Measurements from ENCODE around the gene DNAJB9. TPM values are rescaled to one million over a fixed set of nuclear protein-coding genes. Genes with fewer than 3 reads are reported as not detected.
A peak's percentile ranks its signal among the peaks of the same experiment; 100 is the strongest.

Gene DNAJB9
- total RNA-seq, 1 experiment from 2014 or later: 22.0 TPM

- TSS peak; percentile 56 for BruUV-seq (replicated peaks)
- peaks cover 25% of the 10 kb centered on the region for H3K4me1 ChIP-seq
Measured at GRCh38 chr7:108525327-108525984, 44.2 kb upstream of the DNAJB9 start.

GRCh38 chr7:108525985-108526767 lies 43.5 kb upstream of the DNAJB9 start, which contains the start of gene PNPLA8:
Gene PNPLA8, minus strand, starts transcription at chr7:108526135. Its CDS starts 10,644 bp downstream, at chr7:108515491.
- no TSS peak for BruUV-seq (replicated peaks)
- Histone ChIP-seq H3K4me1 (peaks cover 25% of the 10 kb centered on the region), H3K27me3 (replicated peaks; ENCODE audit: control insufficient read depth, insufficient read depth, low read length) (no peaks in the 10 kb centered on the region), H3K36me3 (ENCODE audit: control insufficient read depth, insufficient read depth, low read length) (no peaks in the 10 kb centered on the region), H3K4me3 (ENCODE audit: low read depth, low read length) (peak within 1 kb of the TSS; percentile 74), H3K9me3 (no peaks in the 10 kb centered on the region)
- peak within 1 kb of the TSS; percentile 98 for H3K4me3 Mint-ChIP-seq (ENCODE audit: unreplicated experiment)
- ChIA-PET POLR2A (interaction anchor here (0.6 to 1.5 kb wide), 9 partner anchors 29 to 496 kb away, joined by 3 to 28 read pairs (median 5); partner anchors contain the start of genes DNAJB9 and THAP5), CTCF (interaction anchor here (1.0 to 1.2 kb wide), 3 partner anchors 8 to 43 kb away, joined by 3 to 4 read pairs (median 3); partner anchors contain the start of genes DNAJB9 and THAP5)
- H3K36me3 Mint-ChIP-seq (ENCODE audit: insufficient read depth, unreplicated experiment): peaks cover 9% of the 10 kb centered on the region
- no peaks in the 10 kb centered on the region for H3K9me3 Mint-ChIP-seq (ENCODE audit: unreplicated experiment)
- H3K4me1 Mint-ChIP-seq (ENCODE audit: low read depth, unreplicated experiment): peaks cover 36% of the 10 kb centered on the region
- DNase-seq: peak; percentile 99 to 100
- H3K27me3 Mint-ChIP-seq (ENCODE audit: insufficient read depth, unreplicated experiment): no peaks in the 10 kb centered on the region
- intact Hi-C loops (cut with micrococcal nuclease; ENCODE audit: unreplicated experiment): loop anchor here (1.0 to 10.0 kb wide), 4 partner anchors 44 to 511 kb away; no protein-coding TSS in a partner anchor
- no peak for TF ChIP-seq CTCF (IDR thresholded peaks at IDR 0.05; ENCODE audit: insufficient read depth in 1 of 2, low read depth in 1 of 2, low read length in 1 of 2, severe bottlenecking in 1 of 2, unreplicated experiment in 1 of 2)
- H3K27ac Mint-ChIP-seq (ENCODE audit: unreplicated experiment): peak within 1 kb of the TSS; percentile 91

More at GRCh38 chr7:108525327-108525984, 44.2 kb upstream of the DNAJB9 start:
- intact Hi-C loops (cut with micrococcal nuclease; ENCODE audit: unreplicated experiment): loop anchor here (10.0 kb wide), 1 partner anchor 511 kb away; no protein-coding TSS in a partner anchor
- ChIA-PET CTCF (interaction anchor here (1.0 to 1.2 kb wide), 3 partner anchors 8 to 44 kb away, joined by 3 to 4 read pairs (median 3); partner anchors contain the start of genes DNAJB9 and THAP5), POLR2A (interaction anchor here (0.6 to 1.5 kb wide), 9 partner anchors 28 to 279 kb away, joined by 3 to 28 read pairs (median 4); partner anchors contain the start of genes DNAJB9 and THAP5)
- H3K36me3 ChIP-seq (ENCODE audit: control insufficient read depth, insufficient read depth, low read length): no peaks in the 10 kb centered on the region
- no peak for TF ChIP-seq CTCF (IDR thresholded peaks at IDR 0.05; ENCODE audit: insufficient read depth in 1 of 2, low read depth in 1 of 2, low read length in 1 of 2, severe bottlenecking in 1 of 2, unreplicated experiment in 1 of 2)
- peak overlapping the region; percentile 74 for H3K4me3 ChIP-seq (ENCODE audit: low read depth, low read length)
- no peaks in the 10 kb centered on the region for H3K27me3 ChIP-seq (replicated peaks; ENCODE audit: control insufficient read depth, insufficient read depth, low read length)
- Mint-ChIP-seq H3K27ac (ENCODE audit: unreplicated experiment) (peak overlapping the region; percentile 91), H3K27me3 (ENCODE audit: insufficient read depth, unreplicated experiment) (no peaks in the 10 kb centered on the region), H3K9me3 (ENCODE audit: unreplicated experiment) (no peaks in the 10 kb centered on the region), H3K4me3 (ENCODE audit: unreplicated experiment) (peak overlapping the region; percentile 98), H3K4me1 (ENCODE audit: low read depth, unreplicated experiment) (peaks cover 38% of the 10 kb centered on the region), H3K36me3 (ENCODE audit: insufficient read depth, unreplicated experiment) (peaks cover 9% of the 10 kb centered on the region)
- H3K9me3 ChIP-seq: no peaks in the 10 kb centered on the region
- no peak for DNase-seq

- intact Hi-C loops (cut with micrococcal nuclease; ENCODE audit: unreplicated experiment): loop anchor here (1.0 to 10.0 kb wide), 4 partner anchors 44 to 512 kb away; no protein-coding TSS in a partner anchor
- peak overlapping the region; percentile 98 for H3K4me3 Mint-ChIP-seq (ENCODE audit: unreplicated experiment)
- H3K4me1 ChIP-seq: peaks cover 25% of the 10 kb centered on the region
- POLR2A ChIA-PET: interaction anchor here (1.5 kb wide), 1 partner anchor 55 kb away, joined by 8 read pairs; no protein-coding TSS in a partner anchor
- no peaks in the 10 kb centered on the region for H3K27me3 ChIP-seq (replicated peaks; ENCODE audit: control insufficient read depth, insufficient read depth, low read length)
- peaks cover 31% of the 10 kb centered on the region for H3K4me1 Mint-ChIP-seq (ENCODE audit: low read depth, unreplicated experiment)
- TF ChIP-seq CTCF (IDR thresholded peaks at IDR 0.05; ENCODE audit: insufficient read depth in 1 of 2, low read depth in 1 of 2, low read length in 1 of 2, severe bottlenecking in 1 of 2, unreplicated experiment in 1 of 2): no peak
- peak overlapping the region; percentile 91 for H3K27ac Mint-ChIP-seq (ENCODE audit: unreplicated experiment)
- H3K9me3 Mint-ChIP-seq (ENCODE audit: unreplicated experiment): no peaks in the 10 kb centered on the region
- H3K36me3 ChIP-seq (ENCODE audit: control insufficient read depth, insufficient read depth, low read length): no peaks in the 10 kb centered on the region
- TSS peak; percentile 97 for BruUV-seq (replicated peaks)
- no peaks in the 10 kb centered on the region for H3K27me3 Mint-ChIP-seq (ENCODE audit: insufficient read depth, unreplicated experiment)
- peaks cover 9% of the 10 kb centered on the region for H3K36me3 Mint-ChIP-seq (ENCODE audit: insufficient read depth, unreplicated experiment)
- H3K9me3 ChIP-seq: no peaks in the 10 kb centered on the region
- DNase-seq: no peak
- H3K4me3 ChIP-seq (ENCODE audit: low read depth, low read length): peak overlapping the region; percentile 74
- CTCF ChIA-PET: no interaction called here
Measured at GRCh38 chr7:108526768-108527017, 43.0 kb upstream of the DNAJB9 start.
